H1 (cell line): ENCODE results near the gene SMYD3. TPM values are rescaled to one million over a fixed set of nuclear protein-coding genes. Genes with fewer than 3 reads are reported as not detected.

Source experiments
- CTCF ChIA-PET: fragments of 300-600 bp; sonication (Branson Sonifier 250); formaldehyde crosslinking; loops from one replicate; lab custom pipeline; 2021; ENCODE audit not compliant: partially characterized antibody; lab: Charles Lee
- POLR2A ChIA-PET: fragments of 300-600 bp; sonication (Branson Sonifier 250); formaldehyde crosslinking; loops from one replicate; lab custom pipeline; 2021; ENCODE audit warnings: inconsistent platforms; ENCODE audit not compliant: partially characterized antibody; lab: Charles Lee
- DNase-seq, 2 experiments: peaks; one replicate each; pipeline versions ENCODE4 v3.0.0 to v3.0.0-alpha.2; 2010 to 2022; ENCODE audit warnings: low spot score in 2 of 2, low read depth in 1 of 2, mixed read lengths in 1 of 2
- FAIRE-seq: peaks from 2 replicates; lab custom pipeline; 2011; peaks lifted over from hg19 to GRCh38; lab: Jason Lieb, UNC
- H2AFZ ChIP-seq: 2 replicates; pipeline ENCODE4 v1.8.1; 2012; ENCODE audit warnings: low read length, inconsistent platforms
- H2AK5ac ChIP-seq: 2 replicates; pipeline ENCODE4 v1.6.1; 2013; ENCODE audit warnings: low read depth, low read length
- H2BK120ac ChIP-seq: replicated peaks from 2 replicates; pipeline ENCODE3; 2013; ENCODE audit warnings: low read depth, low read length, inconsistent platforms
- H2BK12ac ChIP-seq: 2 replicates; pipeline ENCODE4 v1.6.1; 2013; ENCODE audit warnings: low read depth, low read length
- H2BK15ac ChIP-seq: 2 replicates; pipeline ENCODE4 v1.6.1; 2013; ENCODE audit warnings: low read length
- H2BK20ac ChIP-seq: 2 replicates; pipeline ENCODE4 v1.6.1; 2013; ENCODE audit warnings: low read length
- H2BK5ac ChIP-seq: 2 replicates; pipeline ENCODE4 v1.6.1; 2013; ENCODE audit warnings: low read depth, low read length
- H3K14ac ChIP-seq: 2 replicates; pipeline ENCODE4 v1.6.1; 2013; ENCODE audit warnings: inconsistent platforms; ENCODE audit not compliant: insufficient read length
- H3K18ac ChIP-seq: 2 replicates; pipeline ENCODE4 v1.6.1; 2013; ENCODE audit warnings: low read length; ENCODE audit errors: extremely low read depth
- H3K23ac ChIP-seq: 2 replicates; pipeline ENCODE4 v1.6.1; 2013; ENCODE audit warnings: inconsistent platforms; ENCODE audit not compliant: insufficient read length
- H3K23me2 ChIP-seq: 2 replicates; pipeline ENCODE4 v1.6.1; 2013; ENCODE audit warnings: low read depth, low read length
- H3K27ac ChIP-seq: 2 replicates; pipeline ENCODE4 v1.6.1; 2011; ENCODE audit warnings: low read depth, low read length, inconsistent platforms
- H3K27me3 ChIP-seq, 4 experiments: replicated peaks in 1 of 4; 1 replicate in 1 of 4; 2 replicates in 3 of 4; pipeline versions ENCODE4 v1.6.1 to v1.8.1; 2011 to 2013; ENCODE audit warnings: low read length in 3 of 4, mild to moderate bottlenecking in 3 of 4, inconsistent platforms in 2 of 4, mixed read lengths in 2 of 4, moderate library complexity in 1 of 4; ENCODE audit not compliant: control insufficient read depth in 3 of 4, insufficient read depth in 3 of 4; ENCODE audit errors: extremely low read depth in 1 of 4
- H3K36me3 ChIP-seq, 4 experiments: 2 replicates each; pipeline versions ENCODE4 v1.6.1 to v1.8.1; 2011 to 2013; ENCODE audit warnings: mild to moderate bottlenecking in 4 of 4, low read length in 3 of 4, moderate library complexity in 2 of 4, control low read depth in 1 of 4, inconsistent platforms in 1 of 4; ENCODE audit not compliant: insufficient read depth in 4 of 4, control insufficient read depth in 2 of 4
- H3K4ac ChIP-seq: replicated peaks from 2 replicates; pipeline ENCODE3; 2013; ENCODE audit warnings: low read length, low read depth, mixed read lengths, inconsistent platforms; ENCODE audit not compliant: insufficient read length
- H3K4me1 ChIP-seq, 4 experiments: replicated peaks in 1 of 4; 1 replicate in 1 of 4; 2 replicates in 3 of 4; pipeline versions ENCODE4 v1.6.1 to v1.8.1; 2011 to 2013; ENCODE audit warnings: low read length in 3 of 4, inconsistent platforms in 2 of 4, mixed read lengths in 1 of 4; ENCODE audit not compliant: insufficient read depth in 4 of 4, control insufficient read depth in 3 of 4
- H3K4me2 ChIP-seq, 2 experiments: 2 replicates each; pipeline versions ENCODE4 v1.6.1 to v1.8.1; 2011 to 2013; ENCODE audit warnings: low read depth in 2 of 2, low read length in 2 of 2, control low read depth in 1 of 2, inconsistent platforms in 1 of 2, mild to moderate bottlenecking in 1 of 2; ENCODE audit not compliant: insufficient read depth in 1 of 2
- H3K4me3 ChIP-seq, 4 experiments: fragments of 200-600, 300-600 bp in 1 of 4; sonication (generic), shearing (Covaris generic), sonication (Bioruptor Twin) in 1 of 4; 2 replicates each; pipeline versions ENCODE4 v1.5.1 to v1.8.1; 2011 to 2016; ENCODE audit warnings: low read length in 4 of 4, low read depth in 3 of 4, control low read depth in 2 of 4, inconsistent platforms in 2 of 4, mild to moderate bottlenecking in 2 of 4, mixed read lengths in 1 of 4, moderate library complexity in 1 of 4; ENCODE audit not compliant: insufficient read depth in 2 of 4; ENCODE audit errors: extremely low read depth in 1 of 4
- H3K56ac ChIP-seq: replicated peaks from 2 replicates; pipeline ENCODE3; 2013; ENCODE audit warnings: low read depth, mild to moderate bottlenecking, mixed read lengths, low read length, inconsistent platforms; ENCODE audit not compliant: insufficient read length
- H3K79me1 ChIP-seq: 2 replicates; pipeline ENCODE4 v1.6.1; 2013; ENCODE audit warnings: low read depth, low read length, control low read depth
- H3K79me2 ChIP-seq, 2 experiments: 2 replicates each; pipeline versions ENCODE4 v1.6.1 to v1.8.1; 2012 to 2013; ENCODE audit warnings: low read length in 2 of 2, mild to moderate bottlenecking in 2 of 2, inconsistent platforms in 1 of 2; ENCODE audit not compliant: insufficient read depth in 2 of 2, control insufficient read depth in 1 of 2
- H3K9ac ChIP-seq, 4 experiments: replicated peaks in 1 of 4; 1 replicate in 1 of 4; 2 replicates in 3 of 4; pipeline versions ENCODE4 v1.6.1 to v1.8.1; 2011 to 2013; ENCODE audit warnings: low read depth in 3 of 4, low read length in 3 of 4, control low read depth in 2 of 4, mild to moderate bottlenecking in 2 of 4, moderate library complexity in 2 of 4, inconsistent platforms in 1 of 4; ENCODE audit errors: extremely low read depth in 1 of 4
- H3K9me3 ChIP-seq, 2 experiments: 2 replicates each; pipeline versions ENCODE4 v1.6.1 to v1.8.1; 2012 to 2013; ENCODE audit warnings: mild to moderate bottlenecking in 2 of 2, moderate library complexity in 2 of 2, control low read depth in 1 of 2, inconsistent platforms in 1 of 2, low read depth in 1 of 2, low read length in 1 of 2, mixed read lengths in 1 of 2; ENCODE audit not compliant: insufficient read depth in 2 of 2
- H4K20me1 ChIP-seq, 2 experiments: replicated peaks in 1 of 2; 2 replicates each; pipeline versions ENCODE3 to v1.8.1; 2011 to 2013; ENCODE audit warnings: inconsistent platforms in 2 of 2, low read length in 2 of 2, mild to moderate bottlenecking in 1 of 2; ENCODE audit not compliant: insufficient read depth in 2 of 2, control insufficient read depth in 1 of 2
- H4K5ac ChIP-seq: 2 replicates; pipeline ENCODE4 v1.6.1; 2013; ENCODE audit warnings: low read length, low read depth, mixed read lengths, inconsistent platforms; ENCODE audit not compliant: insufficient read length
- H4K8ac ChIP-seq: 2 replicates; pipeline ENCODE4 v1.8.0; 2013; ENCODE audit warnings: mild to moderate bottlenecking, moderate library complexity, low read length, inconsistent platforms; ENCODE audit not compliant: insufficient read depth; ENCODE audit errors: extremely low read depth
- H4K91ac ChIP-seq: replicated peaks from 2 replicates; pipeline ENCODE3; 2013; ENCODE audit warnings: low read length, mixed read lengths, inconsistent platforms; ENCODE audit not compliant: insufficient read length
- E2F6 ChIP-seq: IDR thresholded peaks from 2 replicates; pipeline ENCODE4 v1.6.1; 2012; ENCODE audit warnings: inconsistent platforms
- JUND ChIP-seq: IDR thresholded peaks from 2 replicates; pipeline ENCODE4 v1.6.1; 2011; ENCODE audit warnings: mild to moderate bottlenecking, improper control_type of control experiment, low read length
- POLR2AphosphoS5 ChIP-seq: IDR thresholded peaks from 2 replicates; pipeline ENCODE4 v1.6.1; 2011; ENCODE audit warnings: low read depth, low read length
- RAD21 ChIP-seq, 2 experiments: IDR thresholded peaks in 1 of 2; conservative IDR thresholded peaks in 1 of 2; 2 replicates each; pipeline ENCODE4 v1.6.1; 2011; ENCODE audit warnings: low read depth in 2 of 2, low read length in 2 of 2, improper control_type of control experiment in 1 of 2, inconsistent platforms in 1 of 2, mild to moderate bottlenecking in 1 of 2, moderate library complexity in 1 of 2
- RFX5 ChIP-seq: IDR thresholded peaks from 2 replicates; pipeline ENCODE4 v1.6.1; 2011; ENCODE audit warnings: low read depth, low read length, improper control_type of control experiment, borderline replicate concordance
- RNF2 ChIP-seq: fragments of 200-900, 300-1000 bp; sonication (generic); IDR thresholded peaks from 2 replicates; pipeline ENCODE4 v1.7.1; 2016; ENCODE audit warnings: borderline replicate concordance, low read depth, mild to moderate bottlenecking, antibody characterized with exemption, low read length; ENCODE audit not compliant: poor library complexity, severe bottlenecking; ENCODE audit errors: missing control alignments
- SIX5 ChIP-seq: IDR thresholded peaks from 2 replicates; pipeline ENCODE4 v1.6.1; 2011; ENCODE audit warnings: mild to moderate bottlenecking, low read depth, low read length
- SUZ12 ChIP-seq: fragments of 200-600 bp; sonication (generic); IDR thresholded peaks from 2 replicates; pipeline ENCODE4 v1.6.1; 2012; ENCODE audit warnings: mild to moderate bottlenecking, inconsistent platforms, low read length, moderate library complexity, mixed read lengths
- TCF12 ChIP-seq: IDR thresholded peaks from 2 replicates; pipeline ENCODE4 v1.6.1; 2011; ENCODE audit warnings: low read depth, mild to moderate bottlenecking, low read length
- WGBS, 2 experiments: shearing (Covaris generic) in 1 of 2; methylation state at CpG; one replicate each; pipeline versions ENCODE4 v1.1.6 to v1.1.7; 2013 to 2015; ENCODE audit warnings: low lambda C conversion rate in 2 of 2, mixed read lengths in 2 of 2, inconsistent platforms in 1 of 2, low coverage in 1 of 2, missing lambda C conversion rate in 1 of 2; ENCODE audit not compliant: insufficient replicate concordance in 2 of 2, insufficient coverage in 1 of 2, insufficient read length in 1 of 2; ENCODE audit errors: extremely low coverage in 1 of 2, missing lambda C conversion rate in 1 of 2; 5-methylcytosine and 5-hydroxymethylcytosine counted together
- polyA plus RNA-seq, 7 experiments: library from polyadenylated mRNA; depleted of rRNA in 3 of 7; stranded (reverse) in 5 of 7; unstranded in 2 of 7; fragments of >200 nt in 5 of 7; fragments of 200-250 nt in 2 of 7; gene quantifications; 1 replicate in 5 of 7; 2 replicates in 1 of 7; 4 replicates in 1 of 7; pipeline versions ENCODE4 v1.2.1 to v1.2.3, GENCODE V29; 2011 to 2013; ENCODE audit warnings: missing spikeins in 2 of 7, mixed read lengths in 2 of 7
- total RNA-seq: library from RNA; stranded (reverse); fragmentation: NEBNext Ultra II Directional; extraction: Animal tissue kit (Norgen Biotek cat#: 25700); gene quantifications from 2 replicates; pipeline ENCODE4 v1.2.1, GENCODE V29; 2021
- TF ChIP-seq, protein P1 (sequence below): IDR thresholded peaks from 2 replicates; pipeline ENCODE4 v1.6.1; 2011; ENCODE audit warnings: low read depth, mild to moderate bottlenecking, low read length; ENCODE audit not compliant: insufficient read depth

The SMYD3 gene
- total and polyA plus RNA-seq, 2 of the 8 experiments (the other 6 are each of a cell fraction or from before 2014, with no cell fraction given) = 17.3 to 25.4 TPM

DNA sequence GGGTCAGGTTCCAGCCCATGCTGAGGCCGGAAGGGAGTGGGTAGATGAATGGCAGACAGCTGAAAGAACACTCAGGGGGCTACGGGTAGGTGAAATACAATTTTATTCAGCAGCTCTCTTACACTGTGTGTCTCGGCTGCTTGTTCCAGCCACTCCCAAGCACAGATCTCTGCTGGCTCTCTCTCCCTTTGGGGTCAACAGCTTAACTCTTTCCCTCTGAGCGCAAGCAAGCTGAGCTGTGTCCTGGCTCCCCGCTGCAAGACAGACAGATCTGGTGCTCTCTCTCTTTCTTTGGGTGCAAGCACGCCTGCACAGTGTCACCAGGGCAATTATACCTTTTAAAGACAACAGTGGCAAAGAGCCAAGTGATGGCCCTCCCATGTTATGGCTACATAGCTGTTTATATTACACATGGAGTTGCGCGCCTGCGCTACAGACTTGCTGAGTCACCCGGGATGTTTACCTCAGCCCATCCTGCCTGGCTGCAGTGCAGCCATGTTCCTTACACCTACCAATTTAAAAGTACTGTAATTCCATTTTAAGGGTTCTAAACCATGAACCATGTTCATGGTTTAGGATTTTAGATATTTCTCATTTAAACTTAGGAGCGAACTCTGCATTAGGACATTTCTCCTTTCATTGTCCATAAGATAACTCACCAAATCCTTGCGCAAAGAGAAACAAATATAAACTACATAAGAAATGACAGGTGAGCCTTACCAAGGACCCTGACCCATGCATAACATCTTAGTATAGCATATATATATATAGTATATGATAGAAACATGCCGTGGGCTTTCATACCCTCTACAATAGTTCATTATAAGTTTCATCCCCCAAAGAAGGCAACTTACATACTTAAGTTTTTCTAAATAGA, 396.5 kb downstream of the SMYD3 start:
- DNase-seq (no peak), FAIRE-seq (no peak)
- Histone ChIP-seq H2BK5ac (no peak overlapping the region), H4K91ac (no peak overlapping the region), H2AFZ (no peak overlapping the region), H3K23me2 (no peaks in the 10 kb centered on the region), H3K4me3 (no peak overlapping the region), H3K9me3 (peaks cover 6% of the 10 kb centered on the region in 2 experiments; a peak in 2 of 4 replicates), H2BK20ac (no peak overlapping the region), H4K8ac (no peak overlapping the region), H3K18ac (no peak overlapping the region), H3K79me2 (no peaks in the 10 kb centered on the region), H3K9ac (no peak overlapping the region), H3K36me3 (no peaks in the 10 kb centered on the region), H2BK12ac (no peak overlapping the region), H3K4me2 (no peak overlapping the region), H3K79me1 (no peaks in the 10 kb centered on the region), H3K14ac (no peak overlapping the region), H2BK15ac (no peak overlapping the region), H3K4ac (no peak overlapping the region), H2AK5ac (no peak overlapping the region), H4K20me1 (no peaks in the 10 kb centered on the region), H2BK120ac (no peak overlapping the region), H3K56ac (no peak overlapping the region), H3K27ac (no peak overlapping the region), H3K23ac (no peak overlapping the region), H4K5ac (no peak overlapping the region), H3K27me3 (no peaks in the 10 kb centered on the region), H3K4me1 (peaks cover 0 to 5% (median 1%) of the 10 kb centered on the region in 4 experiments; a peak in 2 of 7 replicates)
- POLR2A ChIA-PET = no interaction called here
- CTCF ChIA-PET = interaction anchor here (0.8 to 1.0 kb wide), 2 partner anchors 8 to 42 kb away, joined by 3 read pairs; no protein-coding TSS in a partner anchor
- 82% methylated on average over 13 of the region's 13 CpGs; no CpG with 5 or more reads in 1 of the 2 experiments for WGBS, 2 experiments
- TF ChIP-seq, protein P1, sequence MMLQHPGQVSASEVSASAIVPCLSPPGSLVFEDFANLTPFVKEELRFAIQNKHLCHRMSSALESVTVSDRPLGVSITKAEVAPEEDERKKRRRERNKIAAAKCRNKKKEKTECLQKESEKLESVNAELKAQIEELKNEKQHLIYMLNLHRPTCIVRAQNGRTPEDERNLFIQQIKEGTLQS = no peak
- TF ChIP-seq SUZ12 (no peak), SIX5 (no peak), TCF12 (no peak), E2F6 (no peak), POLR2AphosphoS5 (no peak), RFX5 (no peak), RNF2 (no peak), RAD21 (IDR thresholded peaks at IDR 0.05 in 1 of 2, conservative IDR thresholded peaks at IDR 0.05 in 1 of 2; ENCODE audit: low read depth in 2 of 2, low read length in 2 of 2) (no peak), JUND (no peak)
